ENCODE results near the gene PSMA5. TPM values are rescaled to one million over a fixed set of nuclear protein-coding genes. Genes with fewer than 3 reads are reported as not detected.

The PSMA5 gene
- total RNA-seq, 3 donors from 2014 or later = 23.7 to 36.7 (median 28.8) TPM

DNA sequence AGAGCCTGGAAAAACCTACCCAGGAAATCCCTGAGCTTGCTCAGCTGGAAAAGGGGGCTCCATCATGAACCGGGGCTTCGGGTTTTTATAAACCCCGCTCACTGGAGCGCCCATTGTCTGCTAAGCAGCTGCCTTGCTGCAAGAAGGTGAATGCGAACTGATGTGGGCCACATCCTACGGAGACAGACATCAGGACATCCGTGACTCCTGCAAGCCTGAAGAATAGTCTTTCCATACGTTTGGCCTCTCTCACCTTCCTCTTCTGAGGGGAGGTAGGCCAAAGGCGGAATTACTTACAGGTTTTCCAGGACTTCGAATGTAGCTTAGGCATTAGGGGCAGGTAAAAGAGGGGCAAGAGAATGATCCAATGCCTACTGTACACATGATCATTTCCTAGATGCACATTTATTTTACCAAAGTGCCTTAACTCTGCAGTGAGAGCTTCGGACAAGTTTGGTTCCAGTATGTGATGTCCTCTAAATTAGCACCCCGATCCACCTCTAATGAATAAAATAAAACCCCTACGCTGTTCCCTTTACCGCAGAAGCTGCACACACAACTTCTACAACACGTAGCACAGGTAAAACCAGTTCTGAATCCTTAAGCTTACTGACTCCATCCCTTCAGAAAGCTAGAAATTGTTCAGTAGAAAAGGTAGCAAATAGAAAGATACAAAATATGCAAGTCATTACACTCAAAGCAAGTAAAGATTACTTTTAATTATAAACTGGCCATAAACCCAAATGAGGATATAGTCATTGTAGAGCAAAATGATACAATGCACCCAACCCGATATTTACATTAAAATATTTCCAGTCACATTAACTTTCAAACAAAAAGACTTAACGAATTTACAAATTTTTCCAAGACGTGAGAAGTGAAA is 27.7 kb downstream of the PSMA5 start:
- Histone ChIP-seq H3K27ac (peak overlapping the region; percentile 68 to 81), H3K9me3 (no peaks in the 10 kb centered on the region), H3K27me3 (no peaks in the 10 kb centered on the region), H3K4me1 (peaks cover 0 to 9% of the 10 kb centered on the region in 2 donors), H3K36me3 (no peaks in the 10 kb centered on the region), H3K4me3 (peak overlapping the region; percentile 54 to 85 (median 66))
- TF ChIP-seq, protein P1, sequence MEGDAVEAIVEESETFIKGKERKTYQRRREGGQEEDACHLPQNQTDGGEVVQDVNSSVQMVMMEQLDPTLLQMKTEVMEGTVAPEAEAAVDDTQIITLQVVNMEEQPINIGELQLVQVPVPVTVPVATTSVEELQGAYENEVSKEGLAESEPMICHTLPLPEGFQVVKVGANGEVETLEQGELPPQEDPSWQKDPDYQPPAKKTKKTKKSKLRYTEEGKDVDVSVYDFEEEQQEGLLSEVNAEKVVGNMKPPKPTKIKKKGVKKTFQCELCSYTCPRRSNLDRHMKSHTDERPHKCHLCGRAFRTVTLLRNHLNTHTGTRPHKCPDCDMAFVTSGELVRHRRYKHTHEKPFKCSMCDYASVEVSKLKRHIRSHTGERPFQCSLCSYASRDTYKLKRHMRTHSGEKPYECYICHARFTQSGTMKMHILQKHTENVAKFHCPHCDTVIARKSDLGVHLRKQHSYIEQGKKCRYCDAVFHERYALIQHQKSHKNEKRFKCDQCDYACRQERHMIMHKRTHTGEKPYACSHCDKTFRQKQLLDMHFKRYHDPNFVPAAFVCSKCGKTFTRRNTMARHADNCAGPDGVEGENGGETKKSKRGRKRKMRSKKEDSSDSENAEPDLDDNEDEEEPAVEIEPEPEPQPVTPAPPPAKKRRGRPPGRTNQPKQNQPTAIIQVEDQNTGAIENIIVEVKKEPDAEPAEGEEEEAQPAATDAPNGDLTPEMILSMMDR (IDR thresholded peaks at IDR 0.05) = no peak
- TF ChIP-seq POLR2AphosphoS5 (IDR thresholded peaks at IDR 0.05) = no peak
- no peak for TF ChIP-seq POLR2A (IDR thresholded peaks at IDR 0.05)
- intact Hi-C loops (cut with DNase I; ENCODE audit: low total_unique reads) = no loop called here
- DNase-seq (ENCODE audit: low spot score in 2 of 2) = no peak

DNA sequence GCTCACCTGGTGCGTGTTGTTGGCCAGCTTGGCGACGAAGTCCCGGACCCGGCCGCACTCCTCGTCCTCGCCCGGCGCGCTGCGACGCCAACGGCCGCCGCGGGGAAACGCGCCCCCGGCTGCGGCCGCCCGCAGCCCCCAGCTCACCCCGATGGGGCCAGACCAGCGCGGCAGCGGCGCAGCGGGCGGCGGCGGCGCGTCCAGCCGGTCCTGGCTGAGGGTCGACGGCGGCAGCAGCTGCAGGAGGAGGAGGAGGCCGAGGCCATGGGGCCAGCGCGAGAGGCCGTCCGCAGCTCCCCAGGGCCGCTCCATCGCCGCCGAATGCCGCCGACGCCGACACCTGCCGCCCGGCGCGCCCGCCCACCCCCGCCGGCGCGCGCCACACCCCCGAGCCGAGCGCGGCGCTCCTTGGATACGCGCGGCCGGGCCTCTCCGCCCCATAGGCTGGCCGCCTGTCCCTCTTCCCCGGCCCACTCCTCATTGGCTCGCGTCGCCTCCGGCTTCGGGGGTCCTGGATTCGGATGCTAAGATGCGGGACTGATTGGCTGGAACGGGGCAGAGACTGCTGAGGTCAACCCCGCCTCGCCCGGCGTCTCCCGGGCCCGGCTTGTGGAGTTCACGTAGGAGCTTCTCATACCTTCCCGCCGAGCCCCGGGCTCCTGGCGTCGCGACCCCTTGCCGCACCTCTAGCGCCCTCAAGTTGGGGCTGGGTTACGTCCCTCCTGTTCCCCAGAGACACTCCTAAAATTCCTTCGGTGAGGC is 28.5 kb downstream of the PSMA5 start, which contains the start of gene SORT1:
TSS of gene SORT1 (minus strand) at position 338 of the 762 bp plus-strand sequence. CDS start at position 312, 26 bp downstream.
- peak within 1 kb of the TSS; percentile 68 to 81 for H3K27ac ChIP-seq
- peaks cover 0 to 9% of the 10 kb centered on the region in 2 donors for H3K4me1 ChIP-seq
- no peaks in the 10 kb centered on the region for H3K36me3 ChIP-seq
- peak; percentile 71 to 83 for DNase-seq (ENCODE audit: low spot score in 2 of 2)
- TF ChIP-seq POLR2AphosphoS5 (IDR thresholded peaks at IDR 0.05) (no peak), POLR2A (IDR thresholded peaks at IDR 0.05) (no peak)
- TF ChIP-seq, protein P1 (IDR thresholded peaks at IDR 0.05) = peak in 1 of 3 donors; percentile 13
- H3K9me3 ChIP-seq = no peaks in the 10 kb centered on the region
- H3K4me3 ChIP-seq = peak within 1 kb of the TSS; percentile 54 to 85 (median 66)
- H3K27me3 ChIP-seq = no peaks in the 10 kb centered on the region
- intact Hi-C loops (cut with DNase I; ENCODE audit: low total_unique reads) = no loop called here

DNA sequence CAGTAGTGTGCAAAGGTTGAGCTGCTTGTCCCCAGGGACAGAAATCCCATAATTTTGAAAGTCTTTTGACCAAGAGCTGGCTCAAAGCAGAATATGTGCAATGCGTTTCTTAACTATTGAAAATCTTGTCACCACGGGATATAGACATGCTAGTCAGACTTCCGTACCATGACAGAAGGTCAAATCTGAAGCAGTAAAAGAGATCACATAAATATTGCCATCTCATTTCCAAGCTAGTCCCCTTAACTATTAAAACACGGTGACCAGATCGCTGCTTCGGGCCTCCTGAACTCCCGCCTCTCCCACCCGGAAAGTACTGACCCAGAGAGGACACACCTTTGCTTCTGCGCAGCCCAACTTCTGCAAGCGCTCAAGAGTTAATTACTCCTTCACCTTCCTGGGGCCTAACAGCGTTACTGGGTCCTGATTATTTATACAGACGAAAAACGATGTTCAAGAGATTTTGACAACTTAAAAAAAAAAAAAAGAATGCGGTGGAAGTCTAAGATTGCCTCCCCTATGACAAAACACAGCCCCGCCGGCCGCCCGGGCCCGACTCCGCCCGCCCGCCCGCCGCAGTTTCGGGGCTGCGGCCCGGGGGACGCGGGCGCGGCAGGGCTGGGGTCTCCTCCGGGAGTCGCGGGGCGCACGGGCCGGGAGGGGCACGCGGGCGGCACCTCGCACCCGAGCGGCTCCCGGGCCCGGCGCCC is 29.2 kb downstream of the PSMA5 start:
- no peak for DNase-seq (ENCODE audit: low spot score in 2 of 2)
- no peaks in the 10 kb centered on the region for H3K36me3 ChIP-seq
- peak overlapping the region; percentile 54 to 85 (median 66) for H3K4me3 ChIP-seq
- no peaks in the 10 kb centered on the region for H3K9me3 ChIP-seq
- intact Hi-C loops (cut with DNase I; ENCODE audit: low total_unique reads) = no loop called here
- peak overlapping the region; percentile 68 to 81 for H3K27ac ChIP-seq
- H3K27me3 ChIP-seq = no peaks in the 10 kb centered on the region
- TF ChIP-seq, protein P1 (IDR thresholded peaks at IDR 0.05) = no peak
- no peak for TF ChIP-seq POLR2A (IDR thresholded peaks at IDR 0.05)
- no peak for TF ChIP-seq POLR2AphosphoS5 (IDR thresholded peaks at IDR 0.05)
- peaks cover 0 to 9% of the 10 kb centered on the region in 2 donors for H3K4me1 ChIP-seq

DNA sequence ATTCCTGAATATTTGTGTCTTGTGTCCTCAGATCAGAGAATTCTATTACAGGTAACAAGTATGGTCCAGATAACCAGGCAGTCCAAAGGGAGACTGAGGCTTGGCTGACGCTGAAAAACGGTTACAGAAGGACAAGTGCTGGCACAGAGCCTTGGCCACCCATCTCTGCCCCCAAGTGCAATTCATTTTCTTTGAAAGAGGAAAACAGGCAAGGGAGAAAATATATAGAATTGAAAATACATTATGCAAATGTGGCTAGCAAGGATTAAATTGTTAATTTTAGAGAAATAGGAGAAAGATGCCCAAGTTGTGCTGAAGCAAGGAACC is 29.8 kb downstream of the PSMA5 start:
- intact Hi-C loops (cut with DNase I; ENCODE audit: low total_unique reads) = no loop called here
- no peak for DNase-seq (ENCODE audit: low spot score in 2 of 2)
- H3K27ac ChIP-seq = peak overlapping the region; percentile 68 to 81
- H3K4me1 ChIP-seq = peaks cover 0 to 9% of the 10 kb centered on the region in 2 donors
- H3K9me3 ChIP-seq = no peaks in the 10 kb centered on the region
- no peaks in the 10 kb centered on the region for H3K27me3 ChIP-seq
- H3K36me3 ChIP-seq = no peaks in the 10 kb centered on the region
- TF ChIP-seq POLR2AphosphoS5 (IDR thresholded peaks at IDR 0.05) = no peak
- no peak for TF ChIP-seq POLR2A (IDR thresholded peaks at IDR 0.05)
- TF ChIP-seq, protein P1 (IDR thresholded peaks at IDR 0.05) = no peak
- H3K4me3 ChIP-seq = peak overlapping the region; percentile 54 to 85 (median 66)

Measured in breast epithelium (tissue), 4 donors.